Fibroblast of villous mesenchyme (primary cell): ENCODE measurements around the gene SCUBE2. TPM values are rescaled to one million over a fixed set of nuclear protein-coding genes. Genes with fewer than 3 reads are reported as not detected.

ENCODE experiments used
- DNase-seq: peaks from one replicate; pipeline ENCODE4 v3.0.0-alpha.2; 2010; ENCODE audit warnings: low read depth
- H3K4me3 ChIP-seq: 2 replicates; pipeline ENCODE4 v1.5.1; 2011; ENCODE audit warnings: low read depth, mild to moderate bottlenecking, low read length
- CTCF ChIP-seq: IDR thresholded peaks from 2 replicates; pipeline ENCODE4 v1.5.1; 2012; ENCODE audit warnings: low read depth, mild to moderate bottlenecking, low read length; ENCODE audit not compliant: insufficient read depth
- total RNA-seq: library from RNA; depleted of rRNA; stranded (reverse); fragments of >200 nt; gene quantifications from 2 replicates; pipeline ENCODE4 v1.2.3, GENCODE V29; 2012

The SCUBE2 gene
- total RNA-seq, 1 donor = 1.3 TPM

GRCh38 chr11:9060700-9061111, 30.7 kb downstream of the SCUBE2 start:
- no peak overlapping the region for H3K4me3 ChIP-seq
- TF ChIP-seq CTCF = peak; percentile 54
- DNase-seq = peak; percentile 38

GRCh38 chr11:9059406-9059805, 32.0 kb downstream of the SCUBE2 start:
- DNase-seq = no peak
- no peak overlapping the region for H3K4me3 ChIP-seq
- TF ChIP-seq CTCF = no peak

GRCh38 chr11:9057888-9058287, 33.5 kb downstream of the SCUBE2 start:
- no peak overlapping the region for H3K4me3 ChIP-seq
- DNase-seq = no peak
- TF ChIP-seq CTCF = no peak

- TF ChIP-seq CTCF = no peak
- no peak overlapping the region for H3K4me3 ChIP-seq
- no peak for DNase-seq
These were observed 34.4 kb downstream of the SCUBE2 start for GRCh38 chr11:9057007-9057406.

GRCh38 chr11:9056467-9056866, 34.9 kb downstream of the SCUBE2 start:
- H3K4me3 ChIP-seq = no peak overlapping the region
- no peak for TF ChIP-seq CTCF
- DNase-seq = no peak

GRCh38 chr11:9053316-9054035, 37.9 kb downstream of the SCUBE2 start:
- DNase-seq = peak; percentile 19
- no peak for TF ChIP-seq CTCF
- H3K4me3 ChIP-seq = no peak overlapping the region

- DNase-seq = no peak
- no peak for TF ChIP-seq CTCF
- H3K4me3 ChIP-seq = no peak overlapping the region
These were observed 39.1 kb downstream of the SCUBE2 start for GRCh38 chr11:9052316-9052715.
